ENCODE measurements around the gene HIC1. TPM values are rescaled to one million over a fixed set of nuclear protein-coding genes. Genes with fewer than 3 reads are reported as not detected.

HIC1 gene, protein sequence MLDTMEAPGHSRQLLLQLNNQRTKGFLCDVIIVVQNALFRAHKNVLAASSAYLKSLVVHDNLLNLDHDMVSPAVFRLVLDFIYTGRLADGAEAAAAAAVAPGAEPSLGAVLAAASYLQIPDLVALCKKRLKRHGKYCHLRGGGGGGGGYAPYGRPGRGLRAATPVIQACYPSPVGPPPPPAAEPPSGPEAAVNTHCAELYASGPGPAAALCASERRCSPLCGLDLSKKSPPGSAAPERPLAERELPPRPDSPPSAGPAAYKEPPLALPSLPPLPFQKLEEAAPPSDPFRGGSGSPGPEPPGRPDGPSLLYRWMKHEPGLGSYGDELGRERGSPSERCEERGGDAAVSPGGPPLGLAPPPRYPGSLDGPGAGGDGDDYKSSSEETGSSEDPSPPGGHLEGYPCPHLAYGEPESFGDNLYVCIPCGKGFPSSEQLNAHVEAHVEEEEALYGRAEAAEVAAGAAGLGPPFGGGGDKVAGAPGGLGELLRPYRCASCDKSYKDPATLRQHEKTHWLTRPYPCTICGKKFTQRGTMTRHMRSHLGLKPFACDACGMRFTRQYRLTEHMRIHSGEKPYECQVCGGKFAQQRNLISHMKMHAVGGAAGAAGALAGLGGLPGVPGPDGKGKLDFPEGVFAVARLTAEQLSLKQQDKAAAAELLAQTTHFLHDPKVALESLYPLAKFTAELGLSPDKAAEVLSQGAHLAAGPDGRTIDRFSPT
- total RNA-seq: 10 to 100 TPM in 2 of 4 donors, 1 to 10 TPM in 2; 6.8 to 40.4 (median 12.8) TPM

DNA sequence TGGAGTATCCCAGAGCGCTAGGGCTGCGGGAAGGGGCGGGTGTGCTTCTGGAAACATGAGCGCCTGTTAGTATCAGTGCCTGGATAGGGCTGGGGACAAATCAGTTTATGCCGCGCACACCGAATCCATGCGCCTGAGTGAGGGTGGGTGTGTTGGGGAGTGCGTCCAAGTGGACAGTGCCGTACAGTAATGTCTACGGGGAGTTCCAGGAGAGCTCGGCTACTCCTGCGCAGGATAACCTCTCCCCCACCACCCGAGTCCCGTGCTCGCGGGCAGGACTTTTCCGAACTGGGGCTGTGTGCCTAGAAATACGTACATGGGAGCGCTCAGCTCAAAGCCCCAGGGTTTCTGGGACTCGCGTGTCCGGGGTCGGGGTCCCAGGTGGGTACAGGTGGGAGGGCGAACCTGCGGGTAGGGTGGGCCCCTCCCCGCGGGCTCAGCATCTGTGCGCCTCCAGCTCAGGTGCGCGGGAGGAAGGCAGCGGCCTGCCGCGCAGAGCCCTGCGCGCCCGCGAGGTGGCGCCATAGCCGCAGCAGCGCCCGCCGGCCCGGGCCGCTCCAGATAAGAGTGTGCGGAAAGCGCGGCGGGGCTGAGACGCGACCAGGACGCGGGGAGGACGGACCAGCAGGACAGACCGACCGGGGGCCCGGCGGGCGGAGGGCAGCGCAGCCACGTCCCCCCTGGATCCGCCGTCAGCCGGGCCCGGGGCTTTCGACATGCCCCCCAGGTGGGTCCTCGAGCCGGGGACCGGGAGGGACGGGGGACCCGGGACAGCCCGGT, at the start of gene HIC1:
Gene HIC1, plus strand, starts transcription at position 592 of the 780 bp plus-strand sequence. CDS start 1,588 bp downstream, outside the sequence.
- Histone ChIP-seq H3K4me1 (peaks cover 4 to 72% (median 49%) of the 10 kb centered on the region in 4 donors), H3K9me3 (no peaks in the 10 kb centered on the region), H3K27ac (peak within 1 kb of the TSS; percentile 88 to 96 (median 94)), H3K27me3 (peaks cover 0 to 34% of the 10 kb centered on the region in 2 donors), H3K4me3 (peak within 1 kb of the TSS; percentile 41 to 73 (median 62)), H3K36me3 (no peaks in the 10 kb centered on the region)
- TF ChIP-seq POLR2A (IDR thresholded peaks at IDR 0.05): peak; percentile 55 to 62
- TF ChIP-seq, protein P1, sequence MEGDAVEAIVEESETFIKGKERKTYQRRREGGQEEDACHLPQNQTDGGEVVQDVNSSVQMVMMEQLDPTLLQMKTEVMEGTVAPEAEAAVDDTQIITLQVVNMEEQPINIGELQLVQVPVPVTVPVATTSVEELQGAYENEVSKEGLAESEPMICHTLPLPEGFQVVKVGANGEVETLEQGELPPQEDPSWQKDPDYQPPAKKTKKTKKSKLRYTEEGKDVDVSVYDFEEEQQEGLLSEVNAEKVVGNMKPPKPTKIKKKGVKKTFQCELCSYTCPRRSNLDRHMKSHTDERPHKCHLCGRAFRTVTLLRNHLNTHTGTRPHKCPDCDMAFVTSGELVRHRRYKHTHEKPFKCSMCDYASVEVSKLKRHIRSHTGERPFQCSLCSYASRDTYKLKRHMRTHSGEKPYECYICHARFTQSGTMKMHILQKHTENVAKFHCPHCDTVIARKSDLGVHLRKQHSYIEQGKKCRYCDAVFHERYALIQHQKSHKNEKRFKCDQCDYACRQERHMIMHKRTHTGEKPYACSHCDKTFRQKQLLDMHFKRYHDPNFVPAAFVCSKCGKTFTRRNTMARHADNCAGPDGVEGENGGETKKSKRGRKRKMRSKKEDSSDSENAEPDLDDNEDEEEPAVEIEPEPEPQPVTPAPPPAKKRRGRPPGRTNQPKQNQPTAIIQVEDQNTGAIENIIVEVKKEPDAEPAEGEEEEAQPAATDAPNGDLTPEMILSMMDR (IDR thresholded peaks at IDR 0.05): peak; percentile 95 to 99 (median 96)
- peak; percentile 79 to 90 (median 87) for DNase-seq

DNA sequence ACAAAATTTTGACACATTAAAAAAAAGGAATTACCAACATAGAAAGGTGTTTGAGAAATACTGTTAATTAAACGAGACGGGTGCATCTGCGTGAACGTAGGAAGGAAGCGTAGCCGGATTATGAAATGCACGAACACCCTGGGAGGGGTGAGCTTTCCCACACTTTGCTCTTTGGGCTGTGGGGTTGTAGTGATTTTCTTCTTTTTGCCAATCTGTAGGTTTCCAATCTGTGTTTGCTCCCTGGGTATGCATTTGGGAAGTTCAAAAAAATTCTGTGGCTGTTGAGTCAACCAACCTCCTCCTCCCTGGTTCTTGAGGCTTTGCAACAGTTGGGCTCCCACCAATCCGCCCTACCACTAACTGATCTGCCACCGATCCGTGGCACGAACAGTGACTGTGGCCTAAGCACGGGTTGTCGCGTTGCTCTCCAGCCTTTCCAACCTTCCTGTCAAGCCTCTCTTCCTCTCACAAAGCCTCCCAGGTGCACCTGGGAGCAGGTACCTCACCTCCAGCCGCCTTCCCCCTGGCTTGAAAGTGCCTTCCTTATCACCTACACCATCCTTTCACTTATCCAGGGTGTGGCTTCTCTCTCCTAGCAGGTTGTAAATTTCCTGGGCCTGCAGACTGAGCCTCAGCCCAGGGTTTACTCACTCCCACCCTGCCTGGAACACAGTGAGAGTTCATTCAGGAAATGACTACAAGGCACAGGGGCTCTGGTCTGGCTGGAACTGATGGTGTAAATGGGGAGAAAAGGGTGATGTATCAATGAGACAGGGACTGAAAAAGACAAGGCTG, 46.4 kb upstream of the HIC1 start:
- H3K27ac ChIP-seq: no peak overlapping the region

DNA sequence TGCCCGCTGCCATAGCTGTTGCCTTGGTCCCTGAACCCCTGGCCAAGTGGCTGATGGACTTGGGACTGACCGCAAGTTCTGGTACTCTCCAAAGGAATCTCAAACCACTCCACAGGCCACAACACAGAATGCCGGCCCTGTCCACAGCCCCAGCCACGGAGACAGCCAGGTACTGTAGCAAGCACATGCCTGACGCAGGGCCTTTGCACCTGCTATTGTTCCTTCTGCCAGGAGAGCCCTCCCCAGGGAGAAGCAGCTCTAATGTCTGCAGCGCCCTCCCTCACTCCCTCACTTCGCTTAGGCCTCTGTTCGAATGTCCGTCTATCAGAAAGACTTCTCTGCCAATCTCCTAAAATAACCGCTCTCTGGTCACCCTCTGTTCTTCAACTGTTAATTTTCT, 45.2 kb upstream of the HIC1 start:
- Histone ChIP-seq H3K27ac (no peak overlapping the region), H3K27me3 (no peaks in the 10 kb centered on the region), H3K4me3 (no peak overlapping the region), H3K4me1 (no peaks in the 10 kb centered on the region), H3K36me3 (no peaks in the 10 kb centered on the region), H3K9me3 (no peaks in the 10 kb centered on the region)
- TF ChIP-seq POLR2A (IDR thresholded peaks at IDR 0.05): no peak
- TF ChIP-seq, protein P1 (IDR thresholded peaks at IDR 0.05): no peak
- no peak for DNase-seq

More for the DNA sequence above, 46.4 kb upstream of the HIC1 start:
- no peak for DNase-seq
- Histone ChIP-seq H3K27me3 (no peaks in the 10 kb centered on the region), H3K9me3 (no peaks in the 10 kb centered on the region), H3K36me3 (no peaks in the 10 kb centered on the region), H3K4me1 (no peaks in the 10 kb centered on the region), H3K4me3 (no peak overlapping the region)
- TF ChIP-seq, protein P1 (IDR thresholded peaks at IDR 0.05): no peak
- TF ChIP-seq POLR2A (IDR thresholded peaks at IDR 0.05): no peak

DNA sequence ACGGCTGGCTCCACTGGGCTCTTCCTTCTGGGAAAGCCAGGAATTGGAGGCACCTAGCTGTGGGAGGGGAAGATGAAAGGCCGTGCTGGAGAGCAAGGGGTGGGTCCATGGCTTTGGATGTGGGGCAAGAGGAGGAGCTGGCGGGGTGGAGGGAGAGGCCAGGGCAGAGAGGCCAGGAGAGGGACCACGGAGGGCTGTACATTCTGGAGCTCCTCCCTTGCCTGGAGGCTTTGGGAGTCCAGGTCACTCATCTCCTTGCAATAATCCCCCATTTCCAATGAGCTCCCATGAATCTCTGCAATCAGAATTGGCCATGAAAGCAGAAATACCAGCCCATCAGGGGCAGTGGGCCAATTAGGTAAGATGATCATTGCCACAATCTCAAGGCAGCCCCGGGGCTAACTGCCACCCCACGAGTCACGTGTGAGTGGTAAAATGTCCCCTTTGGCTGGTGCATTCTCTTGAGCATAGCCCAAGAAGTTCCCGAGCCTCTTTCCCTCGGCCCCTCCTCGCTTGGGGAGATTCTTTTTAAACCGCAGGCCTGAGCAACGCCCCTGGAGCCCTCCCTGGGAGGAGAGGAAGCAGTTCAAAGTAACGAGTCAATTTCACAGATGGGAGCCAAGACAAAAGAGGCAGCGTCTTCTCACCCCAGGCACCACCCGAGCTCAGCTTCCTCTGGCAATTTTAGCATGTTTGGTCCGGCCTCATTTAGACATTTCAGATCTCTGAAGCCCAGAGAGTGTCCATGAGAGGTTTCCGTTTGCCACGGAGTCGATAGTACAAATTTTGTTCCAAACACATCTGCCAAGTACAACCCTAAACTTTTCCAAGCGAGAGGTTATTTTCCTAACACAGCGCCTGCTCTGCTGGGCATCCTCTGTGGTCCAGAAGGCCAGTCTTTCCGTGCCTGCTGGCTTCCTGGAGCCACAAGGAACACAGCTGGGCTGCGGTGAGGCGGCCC, 43.2 kb upstream of the HIC1 start:
- TF ChIP-seq, protein P1 (IDR thresholded peaks at IDR 0.05): no peak
- TF ChIP-seq POLR2A (IDR thresholded peaks at IDR 0.05): no peak
- Histone ChIP-seq H3K9me3 (no peaks in the 10 kb centered on the region), H3K4me1 (no peaks in the 10 kb centered on the region), H3K27me3 (no peaks in the 10 kb centered on the region), H3K36me3 (no peaks in the 10 kb centered on the region), H3K27ac (peak overlapping the region in 1 of 4 donors; percentile 37), H3K4me3 (no peak overlapping the region)
- no peak for DNase-seq

Data from Peyer's patch (tissue), 4 donors.